Stomach (tissue), 9 donors: ENCODE data around the gene PSD. TPM values are rescaled to one million over a fixed set of nuclear protein-coding genes. Genes with fewer than 3 reads are reported as not detected.
"Not testable (repeated sequence)": the region's sequence is repeated elsewhere in the genome, so short reads cannot be mapped to it uniquely, and the experiment has no call there.

Experiments
- DNase-seq, 2 donors: peaks; one replicate each; pipeline versions ENCODE4 v3.0.0 to v3.0.0-alpha.2; 2013 to 2019
- H3K27ac ChIP-seq, 5 donors: fragments of 200-600 bp in 4 of 5; sonication (generic) in 4 of 5; one replicate each; pipeline ENCODE4 v1.5.1; 2013 to 2019; ENCODE audit warnings: mild to moderate bottlenecking in 1 of 5, moderate library complexity in 1 of 5
- H3K27me3 ChIP-seq, 3 donors: fragments of 200-600 bp; sonication (generic); one replicate each; pipeline ENCODE4 v1.5.1; 2017 to 2019; ENCODE audit warnings: mixed run types in 1 of 3
- H3K36me3 ChIP-seq, 4 donors: fragments of 200-600 bp; sonication (generic); 1 replicate in 3 of 4; 2 replicates in 1 of 4; pipeline ENCODE4 v1.5.1; 2016 to 2019
- H3K4me1 ChIP-seq, 4 donors: fragments of 200-600 bp; sonication (generic); one replicate each; pipeline ENCODE4 v1.5.1; 2016 to 2019
- H3K4me3 ChIP-seq, 4 donors: fragments of 200-600 bp; sonication (generic) in 3 of 4; one replicate each; pipeline ENCODE4 v1.5.1; 2016 to 2019; ENCODE audit warnings: mild to moderate bottlenecking in 1 of 4
- H3K9me3 ChIP-seq, 4 donors: fragments of 200-600 bp; sonication (generic); one replicate each; pipeline ENCODE4 v1.5.1; 2016 to 2019
- CTCF ChIP-seq, 7 experiments: fragments of 450-650 bp in 4 of 7; fragments of 200-600 bp in 3 of 7; sonication (generic) in 3 of 7; IDR thresholded peaks; one replicate each; pipeline ENCODE4 v1.5.1; 2016 to 2019; ENCODE audit warnings: antibody characterized with exemption in 7 of 7, control low read depth in 2 of 7, mild to moderate bottlenecking in 1 of 7
- EP300 ChIP-seq: sonication (generic); formaldehyde crosslinking; IDR thresholded peaks from one replicate; pipeline ENCODE4 v1.6.1; 2017; ENCODE audit warnings: antibody characterized with exemption
- POLR2A ChIP-seq, 4 donors: fragments of 450-650 bp; IDR thresholded peaks; one replicate each; pipeline ENCODE4 v1.6.1; 2016; ENCODE audit warnings: antibody characterized with exemption in 4 of 4, control low read depth in 2 of 4, mild to moderate bottlenecking in 1 of 4, moderate library complexity in 1 of 4
- POLR2AphosphoS5 ChIP-seq, 3 donors: sonication (generic); formaldehyde crosslinking; IDR thresholded peaks; one replicate each; pipeline ENCODE4 v1.6.1; 2016; ENCODE audit warnings: antibody characterized with exemption in 3 of 3
- WGBS, 5 donors: extraction: QIAGEN DNeasy Blood & Tissue Kit in 3 of 5; methylation state at CpG; one replicate each; pipeline versions ENCODE4 v1.1.5 to v1.1.7; 2013 to 2018; 5-methylcytosine and 5-hydroxymethylcytosine counted together
- intact Hi-C: fragments of 100-400 bp; cut with DNase I; formaldehyde crosslinking; loops from one replicate; pipeline ENCODE4 v1.15.1; 2023; ENCODE audit warnings: low total_unique reads
- polyA plus RNA-seq, 3 donors: library from polyadenylated mRNA; stranded (reverse); fragments of 200-250 nt; gene quantifications; one replicate each; pipeline ENCODE4 v1.2.3, GENCODE V29; 2013
- total RNA-seq, 5 donors: library from RNA; depleted of rRNA; stranded (reverse); fragments of >200 nt; gene quantifications; one replicate each; pipeline versions ENCODE4 v1.1.0 to v1.2.3, GENCODE V29; 2014 to 2016
- donor health status: healthy with polysubstance abuse.
- donor health status: Bipolar disorder and iron deficiency.
- donor health status: healthy.

PSD gene
- total and polyA plus RNA-seq, 8 donors = 2.2 to 74.7 (median 24.5) TPM

- 53 to 84% (median 64%) methylated on average over 4 of the region's 4 CpGs for WGBS, 5 donors
- intact Hi-C loops = no loop called here
- H3K36me3 ChIP-seq = peaks cover 0 to 12% (median 5%) of the 10 kb centered on the region in 4 donors
- no peak overlapping the region for H3K27ac ChIP-seq
- H3K27me3 ChIP-seq = no peaks in the 10 kb centered on the region
- no peak for DNase-seq
- peaks cover 10 to 47% (median 25%) of the 10 kb centered on the region in 4 donors for H3K4me1 ChIP-seq
- no peak for TF ChIP-seq POLR2A (IDR thresholded peaks at IDR 0.05)
- no peak for TF ChIP-seq POLR2AphosphoS5 (IDR thresholded peaks at IDR 0.05)
- no peak overlapping the region for H3K4me3 ChIP-seq
- no peaks in the 10 kb centered on the region for H3K9me3 ChIP-seq
Measured at GRCh38 chr10:102458656-102459055, 40.1 kb upstream of the PSD start.

- Histone ChIP-seq H3K9me3 (no peaks in the 10 kb centered on the region), H3K27ac (no peak overlapping the region), H3K4me1 (peaks cover 7 to 45% (median 22%) of the 10 kb centered on the region in 4 donors), H3K36me3 (peaks cover 0 to 12% (median 5%) of the 10 kb centered on the region in 4 donors), H3K4me3 (no peak overlapping the region), H3K27me3 (no peaks in the 10 kb centered on the region)
- TF ChIP-seq POLR2AphosphoS5 (IDR thresholded peaks at IDR 0.05) (no peak), EP300 (no peak), POLR2A (IDR thresholded peaks at IDR 0.05) (no peak), CTCF (IDR thresholded peaks at IDR 0.05) (no peak)
- intact Hi-C loops = no loop called here
- DNase-seq = no peak
- 78 to 88% (median 82%) methylated on average over 9 of the region's 9 CpGs for WGBS, 5 donors
Measured at GRCh38 chr10:102457591-102458150, 39.1 kb upstream of the PSD start.

- TF ChIP-seq POLR2AphosphoS5 (IDR thresholded peaks at IDR 0.05) (peak in 1 of 3 donors; percentile 25), CTCF (IDR thresholded peaks at IDR 0.05) (no peak)
- Histone ChIP-seq H3K4me3 (no peak overlapping the region), H3K27ac (peak overlapping the region in 1 of 5 donors; percentile 4), H3K36me3 (peaks cover 0 to 12% (median 5%) of the 10 kb centered on the region in 4 donors), H3K9me3 (no peaks in the 10 kb centered on the region), H3K27me3 (no peaks in the 10 kb centered on the region), H3K4me1 (peaks cover 4 to 47% (median 21%) of the 10 kb centered on the region in 4 donors)
- peak in 1 of 2 donors; percentile 52 for DNase-seq
- intact Hi-C loops = no loop called here
- WGBS, 5 donors = 73 to 86% (median 78%) methylated on average over 7 of the region's 7 CpGs
Measured at GRCh38 chr10:102455893-102456471, 37.4 kb upstream of the PSD start.

- H3K9me3 ChIP-seq, H3K4me3 ChIP-seq, DNase-seq, H3K27me3 ChIP-seq, intact Hi-C loops, H3K27ac ChIP-seq: not testable (repeated sequence)
- H3K36me3 ChIP-seq = peaks cover 0 to 12% (median 5%) of the 10 kb centered on the region in 4 donors
- H3K4me1 ChIP-seq = peaks cover 0 to 48% (median 22%) of the 10 kb centered on the region in 4 donors
- WGBS, 5 donors = 67 to 79% (median 71%) methylated on average over 9 to 13 of the region's 13 CpGs
Measured at GRCh38 chr10:102454662-102455487, 36.3 kb upstream of the PSD start.

GRCh38 chr10:102453502-102453901 lies 34.9 kb upstream of the PSD start:
- DNase-seq = no peak
- 73 to 87% (median 81%) methylated on average over 5 of the region's 5 CpGs for WGBS, 5 donors
- H3K4me1 ChIP-seq = peaks cover 0 to 57% (median 29%) of the 10 kb centered on the region in 4 donors

More at GRCh38 chr10:102453502-102453901, 34.9 kb upstream of the PSD start:
- Histone ChIP-seq H3K9me3 (no peaks in the 10 kb centered on the region), H3K4me3 (no peak overlapping the region), H3K36me3 (peaks cover 0 to 12% (median 5%) of the 10 kb centered on the region in 4 donors), H3K27ac (peak overlapping the region in 4 of 5 donors; percentile 41 to 94 (median 62)), H3K27me3 (no peaks in the 10 kb centered on the region)
- intact Hi-C loops = no loop called here
- TF ChIP-seq POLR2A (IDR thresholded peaks at IDR 0.05) (no peak), CTCF (IDR thresholded peaks at IDR 0.05) (no peak), EP300 (no peak), POLR2AphosphoS5 (IDR thresholded peaks at IDR 0.05) (no peak)
